ENCODE results near the gene TMEM119.

Gene TMEM119

DNA sequence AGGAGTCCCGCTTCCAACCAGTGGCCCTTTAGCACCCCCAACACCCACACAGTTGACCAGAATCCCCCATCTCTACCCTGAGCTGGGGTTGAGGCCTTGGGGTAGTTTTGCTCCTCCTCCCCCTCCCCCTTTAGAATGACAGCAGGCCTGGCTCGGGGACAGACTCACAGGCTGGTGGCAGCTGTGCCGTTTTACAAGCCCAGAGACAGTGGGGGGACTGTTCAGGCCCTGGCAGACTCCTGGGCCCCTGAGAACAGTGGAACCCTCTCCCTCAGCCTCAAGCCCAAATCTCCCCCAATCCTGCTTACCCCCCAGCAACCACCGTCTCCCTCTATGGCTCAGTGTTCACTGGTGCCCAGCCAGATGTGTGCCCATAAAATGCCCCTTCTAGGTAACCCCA lies 10.1 kb downstream of the TMEM119 start:
- Histone ChIP-seq H3K27me3 (ENCODE audit: insufficient read depth, low read length, poor library complexity) (no peaks in the 10 kb centered on the region), H2AK5ac (ENCODE audit: low read length) (no peak overlapping the region), H2BK120ac (ENCODE audit: low read depth, low read length) (no peak overlapping the region), H2BK15ac (replicated peaks; ENCODE audit: low read depth) (no peak overlapping the region), H3K9ac (ENCODE audit: low read length) (no peak overlapping the region), H4K8ac (ENCODE audit: low read depth, low read length) (no peak overlapping the region), H3K4me3 (ENCODE audit: low read length) (no peak overlapping the region), H3K79me2 (ENCODE audit: control insufficient read depth, insufficient read depth, low read length) (no peaks in the 10 kb centered on the region), H3K36me3 (ENCODE audit: control insufficient read depth, insufficient read depth, low read length) (no peaks in the 10 kb centered on the region), H3K27ac (ENCODE audit: low read depth, low read length) (no peak overlapping the region), H3K4me1 (ENCODE audit: control insufficient read depth, low read depth, low read length) (peaks cover 2% of the 10 kb centered on the region), H3K18ac (ENCODE audit: low read length) (no peak overlapping the region), H2BK5ac (ENCODE audit: low read length) (no peak overlapping the region), H3K4me2 (ENCODE audit: low read length) (no peak overlapping the region), H3K23ac (ENCODE audit: low read length) (no peak overlapping the region), H4K5ac (ENCODE audit: low read length) (no peak overlapping the region), H3K56ac (ENCODE audit: low read length) (no peak overlapping the region), H3K4ac (ENCODE audit: low read depth, low read length) (no peak overlapping the region), H3K79me1 (ENCODE audit: low read length) (no peaks in the 10 kb centered on the region)
- WGBS (ENCODE audit: extremely low coverage, insufficient coverage, low lambda C conversion rate) = no CpG with 5 or more reads among the region's 4 CpGs
- no peak for DNase-seq

GRCh38 chr12:108586306-108586705 lies 11.6 kb downstream of the TMEM119 start:
- no peaks in the 10 kb centered on the region for H3K79me2 ChIP-seq (ENCODE audit: control insufficient read depth, insufficient read depth, low read length)
- no peak overlapping the region for H3K9ac ChIP-seq (ENCODE audit: low read length)
- no peak overlapping the region for H3K27ac ChIP-seq (ENCODE audit: low read depth, low read length)
- no peak overlapping the region for H2BK15ac ChIP-seq (replicated peaks; ENCODE audit: low read depth)
- H3K23ac ChIP-seq (ENCODE audit: low read length) = no peak overlapping the region
- no peaks in the 10 kb centered on the region for H3K27me3 ChIP-seq (ENCODE audit: insufficient read depth, low read length, poor library complexity)
- H4K8ac ChIP-seq (ENCODE audit: low read depth, low read length) = no peak overlapping the region
- no peak overlapping the region for H3K56ac ChIP-seq (ENCODE audit: low read length)
- no peak overlapping the region for H3K4ac ChIP-seq (ENCODE audit: low read depth, low read length)
- no peak overlapping the region for H4K5ac ChIP-seq (ENCODE audit: low read length)
- no peaks in the 10 kb centered on the region for H3K79me1 ChIP-seq (ENCODE audit: low read length)
- no peak overlapping the region for H3K18ac ChIP-seq (ENCODE audit: low read length)
- no peak overlapping the region for H3K4me2 ChIP-seq (ENCODE audit: low read length)
- no peaks in the 10 kb centered on the region for H3K36me3 ChIP-seq (ENCODE audit: control insufficient read depth, insufficient read depth, low read length)
- H2BK120ac ChIP-seq (ENCODE audit: low read depth, low read length) = no peak overlapping the region
- no peak for DNase-seq
- H2BK5ac ChIP-seq (ENCODE audit: low read length) = no peak overlapping the region
- no CpG with 5 or more reads among the region's 11 CpGs for WGBS (ENCODE audit: extremely low coverage, insufficient coverage, low lambda C conversion rate)
- no peak overlapping the region for H2AK5ac ChIP-seq (ENCODE audit: low read length)
- H3K4me1 ChIP-seq (ENCODE audit: control insufficient read depth, low read depth, low read length) = peaks cover 2% of the 10 kb centered on the region
- no peak overlapping the region for H3K4me3 ChIP-seq (ENCODE audit: low read length)

- H3K56ac ChIP-seq (ENCODE audit: low read length) = no peak overlapping the region
- H3K4me3 ChIP-seq (ENCODE audit: low read length) = no peak overlapping the region
- peaks cover 2% of the 10 kb centered on the region for H3K4me1 ChIP-seq (ENCODE audit: control insufficient read depth, low read depth, low read length)
- no peak overlapping the region for H2BK15ac ChIP-seq (replicated peaks; ENCODE audit: low read depth)
- no CpG with 5 or more reads among the region's 4 CpGs for WGBS (ENCODE audit: extremely low coverage, insufficient coverage, low lambda C conversion rate)
- H2BK5ac ChIP-seq (ENCODE audit: low read length) = no peak overlapping the region
- H4K5ac ChIP-seq (ENCODE audit: low read length) = no peak overlapping the region
- no peak overlapping the region for H3K23ac ChIP-seq (ENCODE audit: low read length)
- H3K27ac ChIP-seq (ENCODE audit: low read depth, low read length) = no peak overlapping the region
- H2AK5ac ChIP-seq (ENCODE audit: low read length) = no peak overlapping the region
- DNase-seq = no peak
- H3K4ac ChIP-seq (ENCODE audit: low read depth, low read length) = no peak overlapping the region
- no peak overlapping the region for H3K9ac ChIP-seq (ENCODE audit: low read length)
- H3K36me3 ChIP-seq (ENCODE audit: control insufficient read depth, insufficient read depth, low read length) = no peaks in the 10 kb centered on the region
- H4K8ac ChIP-seq (ENCODE audit: low read depth, low read length) = no peak overlapping the region
- H3K4me2 ChIP-seq (ENCODE audit: low read length) = no peak overlapping the region
- H3K18ac ChIP-seq (ENCODE audit: low read length) = no peak overlapping the region
- H3K79me1 ChIP-seq (ENCODE audit: low read length) = no peaks in the 10 kb centered on the region
- H3K79me2 ChIP-seq (ENCODE audit: control insufficient read depth, insufficient read depth, low read length) = no peaks in the 10 kb centered on the region
- no peak overlapping the region for H2BK120ac ChIP-seq (ENCODE audit: low read depth, low read length)
- no peaks in the 10 kb centered on the region for H3K27me3 ChIP-seq (ENCODE audit: insufficient read depth, low read length, poor library complexity)
Measured at GRCh38 chr12:108585864-108586263, 12.0 kb downstream of the TMEM119 start.

- WGBS (ENCODE audit: extremely low coverage, insufficient coverage, low lambda C conversion rate) = no CpG with 5 or more reads among the region's 3 CpGs
- H3K27me3 ChIP-seq (ENCODE audit: insufficient read depth, low read length, poor library complexity) = no peaks in the 10 kb centered on the region
Measured at GRCh38 chr12:108584456-108585065, 13.3 kb downstream of the TMEM119 start.

GRCh38 chr12:108583991-108584390 lies 13.9 kb downstream of the TMEM119 start:
- H3K79me2 ChIP-seq (ENCODE audit: control insufficient read depth, insufficient read depth, low read length) = no peaks in the 10 kb centered on the region
- no CpG with 5 or more reads among the region's 7 CpGs for WGBS (ENCODE audit: extremely low coverage, insufficient coverage, low lambda C conversion rate)
- no peaks in the 10 kb centered on the region for H3K4me1 ChIP-seq (ENCODE audit: control insufficient read depth, low read depth, low read length)
- H2BK5ac ChIP-seq (ENCODE audit: low read length) = no peak overlapping the region
- no peak overlapping the region for H3K9ac ChIP-seq (ENCODE audit: low read length)
- no peak overlapping the region for H3K23ac ChIP-seq (ENCODE audit: low read length)
- no peak overlapping the region for H2AK5ac ChIP-seq (ENCODE audit: low read length)
- no peak overlapping the region for H3K27ac ChIP-seq (ENCODE audit: low read depth, low read length)
- H3K27me3 ChIP-seq (ENCODE audit: insufficient read depth, low read length, poor library complexity) = no peaks in the 10 kb centered on the region
- no peak for DNase-seq
- H3K18ac ChIP-seq (ENCODE audit: low read length) = no peak overlapping the region
- H3K4ac ChIP-seq (ENCODE audit: low read depth, low read length) = no peak overlapping the region
- no peaks in the 10 kb centered on the region for H3K79me1 ChIP-seq (ENCODE audit: low read length)
- H4K5ac ChIP-seq (ENCODE audit: low read length) = no peak overlapping the region
- H2BK15ac ChIP-seq (replicated peaks; ENCODE audit: low read depth) = no peak overlapping the region
- H2BK120ac ChIP-seq (ENCODE audit: low read depth, low read length) = no peak overlapping the region
- no peak overlapping the region for H4K8ac ChIP-seq (ENCODE audit: low read depth, low read length)
- H3K56ac ChIP-seq (ENCODE audit: low read length) = no peak overlapping the region
- no peaks in the 10 kb centered on the region for H3K36me3 ChIP-seq (ENCODE audit: control insufficient read depth, insufficient read depth, low read length)
- H3K4me3 ChIP-seq (ENCODE audit: low read length) = no peak overlapping the region
- no peak overlapping the region for H3K4me2 ChIP-seq (ENCODE audit: low read length)

More at GRCh38 chr12:108584456-108585065, 13.3 kb downstream of the TMEM119 start:
- H3K79me1 ChIP-seq (ENCODE audit: low read length) = no peaks in the 10 kb centered on the region
- no peaks in the 10 kb centered on the region for H3K79me2 ChIP-seq (ENCODE audit: control insufficient read depth, insufficient read depth, low read length)
- H2BK120ac ChIP-seq (ENCODE audit: low read depth, low read length) = no peak overlapping the region
- H2BK5ac ChIP-seq (ENCODE audit: low read length) = no peak overlapping the region
- no peak overlapping the region for H3K4me2 ChIP-seq (ENCODE audit: low read length)
- H2AK5ac ChIP-seq (ENCODE audit: low read length) = no peak overlapping the region
- DNase-seq = no peak
- H4K5ac ChIP-seq (ENCODE audit: low read length) = no peak overlapping the region
- H3K4ac ChIP-seq (ENCODE audit: low read depth, low read length) = no peak overlapping the region
- H3K4me3 ChIP-seq (ENCODE audit: low read length) = no peak overlapping the region
- H2BK15ac ChIP-seq (replicated peaks; ENCODE audit: low read depth) = no peak overlapping the region
- no peak overlapping the region for H3K18ac ChIP-seq (ENCODE audit: low read length)
- no peak overlapping the region for H4K8ac ChIP-seq (ENCODE audit: low read depth, low read length)
- H3K27ac ChIP-seq (ENCODE audit: low read depth, low read length) = no peak overlapping the region
- H3K23ac ChIP-seq (ENCODE audit: low read length) = no peak overlapping the region
- H3K36me3 ChIP-seq (ENCODE audit: control insufficient read depth, insufficient read depth, low read length) = no peaks in the 10 kb centered on the region
- peaks cover 2% of the 10 kb centered on the region for H3K4me1 ChIP-seq (ENCODE audit: control insufficient read depth, low read depth, low read length)
- no peak overlapping the region for H3K56ac ChIP-seq (ENCODE audit: low read length)
- H3K9ac ChIP-seq (ENCODE audit: low read length) = no peak overlapping the region

Measured in mesendoderm (in vitro differentiated cells).